KMS-11 (cell line): Measurements from ENCODE around the gene AMZ1.
A peak's percentile ranks its signal among the peaks of the same experiment; 100 is the strongest.

Experiments used
- H2AFZ ChIP-seq: fragments of 200-600 bp; sonication (generic); 2 replicates; pipeline ENCODE4 v1.6.1; 2016; ENCODE audit warnings: antibody characterized with exemption, mixed run types, low read depth
- H3K27ac ChIP-seq: fragments of 200-600 bp; sonication (generic); 2 replicates; pipeline ENCODE4 v1.6.1; 2016; ENCODE audit warnings: mild to moderate bottlenecking, mixed run types
- H3K27me3 ChIP-seq: fragments of 200-600 bp; sonication (generic); 2 replicates; pipeline ENCODE4 v1.6.1; 2017; ENCODE audit warnings: mild to moderate bottlenecking, low read depth, mixed run types, moderate library complexity; ENCODE audit not compliant: insufficient read depth
- H3K36me3 ChIP-seq: fragments of 200-600 bp; sonication (generic); 2 replicates; pipeline ENCODE4 v1.6.1; 2017; ENCODE audit warnings: mild to moderate bottlenecking, mixed run types; ENCODE audit not compliant: insufficient read depth
- H3K4me1 ChIP-seq: fragments of 200-600 bp; sonication (generic); 2 replicates; pipeline ENCODE4 v1.6.1; 2016; ENCODE audit warnings: mild to moderate bottlenecking, low read depth, mixed run types; ENCODE audit not compliant: poor library complexity, severe bottlenecking
- H3K4me2 ChIP-seq: fragments of 200-600 bp; sonication (generic); 2 replicates; pipeline ENCODE4 v1.7.0; 2016; ENCODE audit warnings: mild to moderate bottlenecking, mixed run types
- H3K4me3 ChIP-seq: fragments of 200-600 bp; sonication (generic); IDR thresholded peaks from 2 replicates; pipeline ENCODE4 v1.6.1; 2017; ENCODE audit warnings: low read depth, low read length, mixed read lengths; ENCODE audit not compliant: insufficient read depth
- H3K79me2 ChIP-seq: fragments of 200-600 bp; sonication (generic); 2 replicates; pipeline ENCODE4 v1.6.1; 2016; ENCODE audit warnings: low read depth, mixed run types; ENCODE audit not compliant: insufficient read depth
- H3K9ac ChIP-seq: fragments of 200-600 bp; sonication (generic); 2 replicates; pipeline ENCODE4 v1.6.1; 2016; ENCODE audit warnings: mild to moderate bottlenecking, mixed run types
- H4K20me1 ChIP-seq: fragments of 200-600 bp; sonication (generic); 2 replicates; pipeline ENCODE4 v1.6.1; 2016; ENCODE audit warnings: mild to moderate bottlenecking, mixed run types; ENCODE audit not compliant: insufficient read depth
- TF ChIP-seq, protein P1 (sequence below): fragments of 200-600 bp; sonication (generic); conservative IDR thresholded peaks from 2 replicates; pipeline ENCODE4 v1.6.1; 2017; ENCODE audit warnings: low read depth, mild to moderate bottlenecking, antibody characterized with exemption, low read length, moderate library complexity, mixed read lengths

Gene AMZ1

DNA sequence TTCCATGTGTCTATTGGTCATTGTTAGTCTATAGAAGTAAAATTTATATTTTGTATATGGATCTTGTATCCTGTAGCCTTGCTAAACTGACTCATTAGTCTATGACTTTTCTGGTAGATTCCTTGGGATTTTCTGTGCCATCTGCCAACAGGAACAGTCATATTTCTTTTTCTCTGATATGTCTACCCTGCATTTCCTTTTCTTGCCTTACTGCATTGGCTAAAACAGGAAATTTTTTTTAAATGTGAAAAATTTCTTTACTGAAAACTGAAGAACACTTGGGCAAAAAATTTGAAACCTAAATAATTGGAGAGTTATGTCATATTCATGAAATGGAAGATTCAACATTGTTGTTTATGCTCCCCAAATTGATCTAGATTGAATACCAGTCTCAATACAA is 67.5 kb downstream of the AMZ1 start:
- H3K27ac ChIP-seq = no peak overlapping the region; the same call in 1 of the 2 replicates
- no peak overlapping the region for H3K9ac ChIP-seq
- H3K79me2 ChIP-seq = no peaks in the 10 kb centered on the region
- H3K4me2 ChIP-seq = no peak overlapping the region
- H3K27me3 ChIP-seq = no peaks in the 10 kb centered on the region
- TF ChIP-seq, protein P1, sequence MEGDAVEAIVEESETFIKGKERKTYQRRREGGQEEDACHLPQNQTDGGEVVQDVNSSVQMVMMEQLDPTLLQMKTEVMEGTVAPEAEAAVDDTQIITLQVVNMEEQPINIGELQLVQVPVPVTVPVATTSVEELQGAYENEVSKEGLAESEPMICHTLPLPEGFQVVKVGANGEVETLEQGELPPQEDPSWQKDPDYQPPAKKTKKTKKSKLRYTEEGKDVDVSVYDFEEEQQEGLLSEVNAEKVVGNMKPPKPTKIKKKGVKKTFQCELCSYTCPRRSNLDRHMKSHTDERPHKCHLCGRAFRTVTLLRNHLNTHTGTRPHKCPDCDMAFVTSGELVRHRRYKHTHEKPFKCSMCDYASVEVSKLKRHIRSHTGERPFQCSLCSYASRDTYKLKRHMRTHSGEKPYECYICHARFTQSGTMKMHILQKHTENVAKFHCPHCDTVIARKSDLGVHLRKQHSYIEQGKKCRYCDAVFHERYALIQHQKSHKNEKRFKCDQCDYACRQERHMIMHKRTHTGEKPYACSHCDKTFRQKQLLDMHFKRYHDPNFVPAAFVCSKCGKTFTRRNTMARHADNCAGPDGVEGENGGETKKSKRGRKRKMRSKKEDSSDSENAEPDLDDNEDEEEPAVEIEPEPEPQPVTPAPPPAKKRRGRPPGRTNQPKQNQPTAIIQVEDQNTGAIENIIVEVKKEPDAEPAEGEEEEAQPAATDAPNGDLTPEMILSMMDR = no peak
- H3K4me1 ChIP-seq = peaks cover 45% of the 10 kb centered on the region
- H3K36me3 ChIP-seq = no peaks in the 10 kb centered on the region
- no peaks in the 10 kb centered on the region for H4K20me1 ChIP-seq
- H2AFZ ChIP-seq = no peak overlapping the region
- no peak overlapping the region for H3K4me3 ChIP-seq

GRCh38 chr7:2757361-2757903 is 69.4 kb downstream of the AMZ1 start:
- peak overlapping the region; percentile 80 for H3K9ac ChIP-seq
- peaks cover 49% of the 10 kb centered on the region for H3K4me1 ChIP-seq
- H3K27ac ChIP-seq = peak overlapping the region; percentile 96
- peak overlapping the region; percentile 74 for H3K4me2 ChIP-seq
- H3K27me3 ChIP-seq = no peaks in the 10 kb centered on the region
- H3K36me3 ChIP-seq = no peaks in the 10 kb centered on the region
- no peaks in the 10 kb centered on the region for H3K79me2 ChIP-seq
- TF ChIP-seq, protein P1 = no peak
- no peak overlapping the region for H3K4me3 ChIP-seq
- peak overlapping the region; percentile 16 for H2AFZ ChIP-seq
- no peaks in the 10 kb centered on the region for H4K20me1 ChIP-seq

DNA sequence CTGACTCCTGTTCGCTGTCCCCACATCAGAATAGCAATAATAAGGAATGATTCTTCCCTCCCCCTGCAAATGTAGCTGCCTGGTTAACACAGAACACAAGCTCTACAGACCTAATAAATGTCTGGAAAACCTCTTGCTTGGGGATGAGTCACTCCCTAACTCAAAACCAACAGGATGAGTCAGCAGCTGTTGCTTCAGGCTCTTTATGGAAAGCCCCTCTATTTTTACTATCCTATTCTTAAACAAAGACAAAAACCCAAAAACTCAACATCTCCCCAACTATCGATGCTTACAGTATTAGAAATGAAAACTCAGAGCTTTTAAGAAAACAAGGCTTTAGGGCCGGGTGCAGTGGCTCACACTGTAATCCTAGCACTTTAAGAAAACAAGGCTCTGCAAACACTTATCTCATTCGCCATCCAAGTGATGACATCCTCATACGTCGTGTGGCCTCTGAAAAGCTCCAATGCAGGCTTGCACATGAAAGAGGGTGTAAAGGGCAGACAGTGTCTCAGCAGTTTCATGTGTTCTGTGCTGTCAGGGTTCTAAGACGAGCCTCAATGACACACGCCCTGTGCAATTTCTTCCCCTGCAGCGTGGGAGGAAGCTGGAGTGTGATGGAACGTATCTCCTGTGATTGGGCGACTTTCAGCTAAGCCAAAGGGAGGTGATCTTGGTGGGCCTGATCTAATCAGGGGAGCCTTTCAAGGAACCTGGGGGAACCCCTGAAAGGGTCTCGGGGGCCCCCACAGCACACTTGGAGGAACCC is 70.1 kb downstream of the AMZ1 start:
- peak overlapping the region; percentile 16; the same call in 1 of the 2 replicates for H2AFZ ChIP-seq
- H3K9ac ChIP-seq = peak overlapping the region; percentile 80
- H3K4me1 ChIP-seq = peaks cover 49% of the 10 kb centered on the region
- H4K20me1 ChIP-seq = no peaks in the 10 kb centered on the region
- no peaks in the 10 kb centered on the region for H3K36me3 ChIP-seq
- no peak overlapping the region for H3K4me3 ChIP-seq
- H3K4me2 ChIP-seq = peak overlapping the region; percentile 74
- H3K27me3 ChIP-seq = no peaks in the 10 kb centered on the region
- peak overlapping the region; percentile 96 for H3K27ac ChIP-seq
- no peaks in the 10 kb centered on the region for H3K79me2 ChIP-seq
- TF ChIP-seq, protein P1 = no peak

DNA sequence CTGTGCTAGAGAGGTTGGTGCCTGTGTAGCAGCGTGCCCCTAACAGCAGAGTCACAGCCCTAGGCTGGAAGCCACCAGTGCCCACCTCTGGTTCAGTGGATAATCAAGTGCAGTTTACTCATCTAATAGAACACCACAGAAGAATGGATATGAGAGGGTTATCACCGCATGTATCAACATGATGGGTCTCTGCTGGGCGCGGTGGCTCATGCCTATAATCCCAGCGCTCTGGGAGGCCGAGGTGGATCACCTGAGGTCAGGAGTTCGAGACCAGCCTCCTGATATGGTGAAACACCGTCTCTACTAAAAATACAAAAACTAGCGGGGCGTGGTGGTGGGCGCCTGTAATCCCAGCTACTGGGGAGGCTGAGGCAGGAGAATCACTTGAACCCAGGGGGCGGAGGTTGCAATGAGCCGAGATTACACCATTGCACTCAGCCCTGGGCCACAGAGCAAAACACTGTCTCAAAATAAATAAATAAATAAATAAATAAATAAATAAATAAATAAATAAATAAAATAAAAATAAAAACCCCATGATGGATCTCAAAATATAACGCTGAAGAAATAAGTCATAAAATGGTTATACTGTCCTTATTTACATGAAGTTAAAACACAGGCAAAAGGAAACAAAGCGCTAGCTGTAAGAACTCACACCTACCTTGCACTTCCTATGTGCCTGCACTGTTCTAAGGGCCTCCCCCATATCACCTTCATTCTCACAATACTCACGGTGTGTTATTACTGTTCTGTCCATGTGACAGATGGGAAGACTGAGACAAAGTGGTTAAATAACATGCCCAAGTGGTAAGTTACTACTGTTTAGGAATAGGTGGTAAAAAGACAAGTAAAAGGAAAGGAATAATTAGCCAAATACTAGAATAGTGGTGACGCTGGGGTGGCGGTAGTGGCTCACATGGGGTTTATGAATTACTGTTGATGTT is 70.9 kb downstream of the AMZ1 start:
- Histone ChIP-seq H2AFZ (peak overlapping the region; percentile 16; the same call in 1 of the 2 replicates), H4K20me1 (no peaks in the 10 kb centered on the region), H3K79me2 (no peaks in the 10 kb centered on the region), H3K27me3 (no peaks in the 10 kb centered on the region), H3K4me3 (no peak overlapping the region), H3K4me2 (peak overlapping the region; percentile 74), H3K36me3 (no peaks in the 10 kb centered on the region), H3K9ac (peak overlapping the region; percentile 80), H3K27ac (peak overlapping the region; percentile 96), H3K4me1 (peaks cover 49% of the 10 kb centered on the region)
- TF ChIP-seq, protein P1 = no peak
